Breast epithelium (tissue), 4 donors: Measurements from ENCODE around the gene VWC2. TPM values are rescaled to one million over a fixed set of nuclear protein-coding genes. Genes with fewer than 3 reads are reported as not detected.

Experiments
- DNase-seq, 2 donors: peaks; one replicate each; pipeline ENCODE4 v3.0.0-alpha.2; 2019; ENCODE audit warnings: low spot score in 2 of 2
- H3K27ac ChIP-seq, 2 donors: fragments of 200-600 bp; sonication (generic) in 1 of 2; one replicate each; pipeline ENCODE4 v1.5.1; 2016 to 2019; ENCODE audit warnings: mild to moderate bottlenecking in 1 of 2
- H3K27me3 ChIP-seq, 2 donors: fragments of 200-600 bp; sonication (generic) in 1 of 2; one replicate each; pipeline versions ENCODE4 v1.5.1 to v1.6.0; 2017 to 2019; ENCODE audit warnings: control low read depth in 1 of 2, mild to moderate bottlenecking in 1 of 2
- H3K36me3 ChIP-seq: fragments of 200-600 bp; one replicate; pipeline ENCODE4 v1.5.1; 2019
- H3K4me1 ChIP-seq, 2 donors: fragments of 200-600 bp; sonication (generic); one replicate each; pipeline ENCODE4 v1.5.1; 2016 to 2019; ENCODE audit warnings: control low read depth in 1 of 2
- H3K4me3 ChIP-seq, 3 donors: fragments of 200-600 bp; sonication (generic); 1 replicate in 2 of 3; 2 replicates in 1 of 3; pipeline ENCODE4 v1.5.1; 2016 to 2019; ENCODE audit warnings: mild to moderate bottlenecking in 3 of 3, moderate library complexity in 2 of 3
- H3K9me3 ChIP-seq, 2 donors: fragments of 200-600 bp; sonication (generic) in 1 of 2; one replicate each; pipeline ENCODE4 v1.5.1; 2016 to 2019; ENCODE audit warnings: control low read depth in 1 of 2
- POLR2A ChIP-seq: fragments of 450-650 bp; IDR thresholded peaks from one replicate; pipeline ENCODE4 v1.6.1; 2016; ENCODE audit warnings: antibody characterized with exemption, mild to moderate bottlenecking, moderate library complexity
- POLR2AphosphoS5 ChIP-seq, 3 donors: sonication (generic); formaldehyde crosslinking; IDR thresholded peaks; one replicate each; pipeline ENCODE4 v1.6.1; 2017; ENCODE audit warnings: antibody characterized with exemption in 3 of 3
- intact Hi-C: fragments of 100-400 bp; cut with DNase I; formaldehyde crosslinking; loops from one replicate; pipeline ENCODE4 v1.15.1; 2023; ENCODE audit warnings: low total_unique reads
- total RNA-seq, 3 donors: library from RNA; depleted of rRNA; stranded (reverse); fragments of >200 nt; gene quantifications; one replicate each; pipeline ENCODE4 v1.1.0, GENCODE V29; 2016
- TF ChIP-seq, protein P1 (sequence below), 3 donors: fragments of 450-650 bp; IDR thresholded peaks; one replicate each; pipeline ENCODE4 v1.5.1; 2016 to 2017; ENCODE audit warnings: antibody characterized with exemption in 3 of 3, mild to moderate bottlenecking in 3 of 3, moderate library complexity in 3 of 3

Gene VWC2
- total RNA-seq, 3 donors from 2014 or later: under 0.01 to 0.16 TPM; not detected in 1

GRCh38 chr7:49812534-49812933 lies 39.1 kb downstream of the VWC2 start:
- H3K9me3 ChIP-seq: no peaks in the 10 kb centered on the region
- H3K36me3 ChIP-seq: no peaks in the 10 kb centered on the region
- H3K4me3 ChIP-seq: no peak overlapping the region
- H3K27me3 ChIP-seq: no peaks in the 10 kb centered on the region
- H3K4me1 ChIP-seq: no peaks in the 10 kb centered on the region
- TF ChIP-seq POLR2A (no peak), POLR2AphosphoS5 (IDR thresholded peaks at IDR 0.05) (no peak)
- TF ChIP-seq, protein P1, sequence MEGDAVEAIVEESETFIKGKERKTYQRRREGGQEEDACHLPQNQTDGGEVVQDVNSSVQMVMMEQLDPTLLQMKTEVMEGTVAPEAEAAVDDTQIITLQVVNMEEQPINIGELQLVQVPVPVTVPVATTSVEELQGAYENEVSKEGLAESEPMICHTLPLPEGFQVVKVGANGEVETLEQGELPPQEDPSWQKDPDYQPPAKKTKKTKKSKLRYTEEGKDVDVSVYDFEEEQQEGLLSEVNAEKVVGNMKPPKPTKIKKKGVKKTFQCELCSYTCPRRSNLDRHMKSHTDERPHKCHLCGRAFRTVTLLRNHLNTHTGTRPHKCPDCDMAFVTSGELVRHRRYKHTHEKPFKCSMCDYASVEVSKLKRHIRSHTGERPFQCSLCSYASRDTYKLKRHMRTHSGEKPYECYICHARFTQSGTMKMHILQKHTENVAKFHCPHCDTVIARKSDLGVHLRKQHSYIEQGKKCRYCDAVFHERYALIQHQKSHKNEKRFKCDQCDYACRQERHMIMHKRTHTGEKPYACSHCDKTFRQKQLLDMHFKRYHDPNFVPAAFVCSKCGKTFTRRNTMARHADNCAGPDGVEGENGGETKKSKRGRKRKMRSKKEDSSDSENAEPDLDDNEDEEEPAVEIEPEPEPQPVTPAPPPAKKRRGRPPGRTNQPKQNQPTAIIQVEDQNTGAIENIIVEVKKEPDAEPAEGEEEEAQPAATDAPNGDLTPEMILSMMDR (IDR thresholded peaks at IDR 0.05): no peak
- DNase-seq: no peak
- no peak overlapping the region for H3K27ac ChIP-seq
- intact Hi-C loops: no loop called here

DNA sequence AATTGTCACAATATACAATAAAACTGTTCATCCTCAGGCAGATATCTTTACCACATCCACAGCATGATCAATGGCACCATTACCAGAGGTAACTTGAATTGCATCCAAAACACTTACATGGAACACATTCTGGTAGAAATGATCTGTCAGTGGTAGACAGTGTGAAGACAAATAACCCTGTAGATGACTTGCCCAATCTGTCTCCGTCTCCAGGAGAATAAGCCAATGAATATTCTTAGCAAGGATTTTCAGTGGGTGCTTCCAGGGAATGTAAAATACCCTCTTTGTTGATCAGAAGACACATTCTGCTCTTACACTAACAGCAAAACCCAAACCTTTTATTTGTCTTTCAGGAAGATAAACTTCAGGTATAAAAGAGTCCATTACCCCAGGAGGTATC lies 43.8 kb downstream of the VWC2 start:
- Histone ChIP-seq H3K9me3 (no peaks in the 10 kb centered on the region), H3K27me3 (no peaks in the 10 kb centered on the region), H3K4me1 (no peaks in the 10 kb centered on the region), H3K4me3 (no peak overlapping the region), H3K36me3 (no peaks in the 10 kb centered on the region), H3K27ac (no peak overlapping the region)
- no peak for TF ChIP-seq POLR2A
- DNase-seq: no peak
- intact Hi-C loops: no loop called here

GRCh38 chr7:49821181-49821580 lies 47.7 kb downstream of the VWC2 start:
- TF ChIP-seq, protein P1 (IDR thresholded peaks at IDR 0.05): no peak
- no peak for TF ChIP-seq POLR2A
- H3K27ac ChIP-seq: no peak overlapping the region
- no peaks in the 10 kb centered on the region for H3K4me1 ChIP-seq
- no peak for DNase-seq
- H3K4me3 ChIP-seq: no peak overlapping the region
- H3K9me3 ChIP-seq: no peaks in the 10 kb centered on the region
- intact Hi-C loops: no loop called here
- no peaks in the 10 kb centered on the region for H3K27me3 ChIP-seq
- no peaks in the 10 kb centered on the region for H3K36me3 ChIP-seq

- TF ChIP-seq POLR2AphosphoS5 (IDR thresholded peaks at IDR 0.05) (no peak), POLR2A (no peak)
- TF ChIP-seq, protein P1 (IDR thresholded peaks at IDR 0.05): no peak
- DNase-seq: no peak
- H3K4me1 ChIP-seq: no peaks in the 10 kb centered on the region
- intact Hi-C loops: no loop called here
- H3K36me3 ChIP-seq: no peaks in the 10 kb centered on the region
- no peaks in the 10 kb centered on the region for H3K27me3 ChIP-seq
- H3K9me3 ChIP-seq: no peaks in the 10 kb centered on the region
- no peak overlapping the region for H3K27ac ChIP-seq
- H3K4me3 ChIP-seq: no peak overlapping the region
Measured at GRCh38 chr7:49822856-49823255, 49.4 kb downstream of the VWC2 start.

DNA sequence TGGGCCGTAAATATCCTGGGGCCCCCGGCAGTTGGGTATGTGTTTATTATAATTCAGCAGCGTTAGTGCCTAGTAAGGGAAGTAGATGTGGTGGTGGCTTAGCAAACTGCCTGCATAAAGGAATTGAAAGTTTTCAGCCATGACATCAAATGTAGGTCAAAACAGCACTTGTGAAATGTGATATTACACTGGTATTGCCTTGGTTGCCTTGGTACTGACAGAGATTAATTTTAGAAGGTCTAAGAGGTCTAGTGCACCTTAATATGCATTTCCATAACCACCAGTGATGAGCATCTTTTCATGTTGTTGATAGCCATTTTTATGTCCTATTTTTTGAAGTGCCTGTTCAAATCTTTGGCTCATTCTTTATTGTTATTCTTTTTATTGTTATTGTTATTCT lies 50.1 kb downstream of the VWC2 start:
- no peak overlapping the region for H3K27ac ChIP-seq
- H3K4me1 ChIP-seq: no peaks in the 10 kb centered on the region
- no peaks in the 10 kb centered on the region for H3K27me3 ChIP-seq
- intact Hi-C loops: no loop called here
- H3K4me3 ChIP-seq: no peak overlapping the region
- DNase-seq: no peak
- TF ChIP-seq, protein P1 (IDR thresholded peaks at IDR 0.05): no peak
- no peak for TF ChIP-seq POLR2A
- TF ChIP-seq POLR2AphosphoS5 (IDR thresholded peaks at IDR 0.05): no peak
- no peaks in the 10 kb centered on the region for H3K9me3 ChIP-seq
- H3K36me3 ChIP-seq: no peaks in the 10 kb centered on the region
